Measurements from ENCODE around the gene GNG4.

GNG4 gene

DNA sequence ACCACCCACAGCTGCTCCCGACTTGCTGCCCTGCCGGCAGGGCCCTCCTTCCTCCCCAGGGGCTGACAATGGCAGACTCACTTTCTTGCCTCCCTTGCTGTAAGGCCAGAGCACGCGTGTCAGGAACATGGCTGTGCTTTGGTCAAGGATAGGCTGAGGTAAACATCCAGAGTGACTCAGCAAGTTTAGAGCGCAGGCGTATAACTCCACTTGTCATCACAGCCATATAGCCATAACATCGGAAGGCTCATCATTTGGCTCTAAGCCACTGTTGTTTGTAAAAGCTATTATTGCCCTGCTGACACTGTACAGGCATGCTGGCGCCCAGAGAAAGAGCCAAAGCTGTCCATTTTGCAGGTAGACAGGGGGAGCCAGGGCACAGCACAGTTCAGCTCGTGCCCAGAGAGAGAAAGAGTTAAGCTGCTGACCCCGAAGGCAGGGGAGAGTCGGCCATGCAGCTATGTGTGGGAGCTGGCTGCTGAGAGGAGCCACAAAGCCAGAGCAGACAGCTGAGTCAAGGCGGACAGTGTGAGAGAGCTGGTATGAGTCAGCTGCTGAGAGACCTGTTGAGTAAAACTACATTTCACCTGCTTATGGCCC lies 60.6 kb downstream of the GNG4 start:
- no peaks in the 10 kb centered on the region for H3K27me3 ChIP-seq (ENCODE audit: insufficient read depth, low read depth, severe bottlenecking)
- DNase-seq: no peak
- TF ChIP-seq, protein P1, sequence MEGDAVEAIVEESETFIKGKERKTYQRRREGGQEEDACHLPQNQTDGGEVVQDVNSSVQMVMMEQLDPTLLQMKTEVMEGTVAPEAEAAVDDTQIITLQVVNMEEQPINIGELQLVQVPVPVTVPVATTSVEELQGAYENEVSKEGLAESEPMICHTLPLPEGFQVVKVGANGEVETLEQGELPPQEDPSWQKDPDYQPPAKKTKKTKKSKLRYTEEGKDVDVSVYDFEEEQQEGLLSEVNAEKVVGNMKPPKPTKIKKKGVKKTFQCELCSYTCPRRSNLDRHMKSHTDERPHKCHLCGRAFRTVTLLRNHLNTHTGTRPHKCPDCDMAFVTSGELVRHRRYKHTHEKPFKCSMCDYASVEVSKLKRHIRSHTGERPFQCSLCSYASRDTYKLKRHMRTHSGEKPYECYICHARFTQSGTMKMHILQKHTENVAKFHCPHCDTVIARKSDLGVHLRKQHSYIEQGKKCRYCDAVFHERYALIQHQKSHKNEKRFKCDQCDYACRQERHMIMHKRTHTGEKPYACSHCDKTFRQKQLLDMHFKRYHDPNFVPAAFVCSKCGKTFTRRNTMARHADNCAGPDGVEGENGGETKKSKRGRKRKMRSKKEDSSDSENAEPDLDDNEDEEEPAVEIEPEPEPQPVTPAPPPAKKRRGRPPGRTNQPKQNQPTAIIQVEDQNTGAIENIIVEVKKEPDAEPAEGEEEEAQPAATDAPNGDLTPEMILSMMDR (IDR thresholded peaks at IDR 0.05; ENCODE audit: low read depth, low read length): no peak
- H3K9me3 ChIP-seq (ENCODE audit: severe bottlenecking): peaks cover 12% of the 10 kb centered on the region
- no peak overlapping the region for H3K27ac ChIP-seq
- no peak overlapping the region for H3K4me3 ChIP-seq (ENCODE audit: low read depth, low read length)
- peaks cover 60% of the 10 kb centered on the region for H3K36me3 ChIP-seq

DNA sequence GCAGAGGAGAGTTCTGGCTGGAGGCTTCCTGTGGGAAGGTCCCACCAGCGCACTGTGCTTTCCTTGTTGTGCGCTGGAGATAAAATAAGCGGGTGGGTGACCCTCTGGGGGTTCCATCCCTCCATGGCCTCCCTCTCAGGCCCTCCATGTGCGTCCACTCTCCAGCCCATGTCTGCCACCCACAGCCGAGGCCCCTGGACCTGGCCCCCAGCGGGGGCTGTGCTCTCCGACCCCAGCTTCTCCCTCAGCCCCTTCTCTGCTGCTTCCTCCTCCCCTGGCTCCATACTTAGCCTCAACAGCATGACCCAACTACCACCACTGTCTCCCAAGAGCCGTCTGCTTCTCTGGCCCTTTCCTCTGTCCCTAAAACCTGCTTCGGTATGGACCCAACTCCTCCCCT lies 61.4 kb downstream of the GNG4 start:
- no peak overlapping the region for H3K27ac ChIP-seq
- DNase-seq: no peak
- H3K27me3 ChIP-seq (ENCODE audit: insufficient read depth, low read depth, severe bottlenecking): no peaks in the 10 kb centered on the region
- peaks cover 12% of the 10 kb centered on the region for H3K9me3 ChIP-seq (ENCODE audit: severe bottlenecking)
- H3K4me3 ChIP-seq (ENCODE audit: low read depth, low read length): no peak overlapping the region
- peaks cover 59% of the 10 kb centered on the region for H3K36me3 ChIP-seq
- TF ChIP-seq, protein P1 (IDR thresholded peaks at IDR 0.05; ENCODE audit: low read depth, low read length): no peak

DNA sequence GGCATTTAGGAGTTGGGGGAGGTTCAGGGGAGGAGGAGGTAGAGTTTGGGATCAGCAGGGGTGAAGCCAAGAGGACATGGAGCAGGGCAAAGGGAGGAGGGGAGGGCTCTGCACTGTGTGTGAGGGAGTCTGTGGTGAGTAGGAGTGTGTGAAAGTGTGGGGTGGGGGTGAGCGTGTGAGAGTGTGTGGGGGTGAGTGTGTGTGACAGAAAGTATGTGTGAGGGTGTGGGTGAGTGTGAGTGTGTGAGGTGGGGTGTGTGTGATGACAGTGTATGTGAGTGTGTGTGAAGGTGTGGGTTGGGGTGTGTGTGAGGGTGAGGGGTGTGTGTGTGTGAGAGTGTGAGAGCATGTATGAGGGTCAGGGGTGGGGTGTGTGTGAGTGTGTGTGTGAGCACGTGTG lies 62.6 kb downstream of the GNG4 start:
- peaks cover 12% of the 10 kb centered on the region for H3K9me3 ChIP-seq (ENCODE audit: severe bottlenecking)
- H3K27ac ChIP-seq: no peak overlapping the region
- H3K4me3 ChIP-seq (ENCODE audit: low read depth, low read length): no peak overlapping the region
- TF ChIP-seq, protein P1 (IDR thresholded peaks at IDR 0.05; ENCODE audit: low read depth, low read length): no peak
- H3K36me3 ChIP-seq: peaks cover 59% of the 10 kb centered on the region
- H3K27me3 ChIP-seq (ENCODE audit: insufficient read depth, low read depth, severe bottlenecking): no peaks in the 10 kb centered on the region
- DNase-seq: no peak

DNA sequence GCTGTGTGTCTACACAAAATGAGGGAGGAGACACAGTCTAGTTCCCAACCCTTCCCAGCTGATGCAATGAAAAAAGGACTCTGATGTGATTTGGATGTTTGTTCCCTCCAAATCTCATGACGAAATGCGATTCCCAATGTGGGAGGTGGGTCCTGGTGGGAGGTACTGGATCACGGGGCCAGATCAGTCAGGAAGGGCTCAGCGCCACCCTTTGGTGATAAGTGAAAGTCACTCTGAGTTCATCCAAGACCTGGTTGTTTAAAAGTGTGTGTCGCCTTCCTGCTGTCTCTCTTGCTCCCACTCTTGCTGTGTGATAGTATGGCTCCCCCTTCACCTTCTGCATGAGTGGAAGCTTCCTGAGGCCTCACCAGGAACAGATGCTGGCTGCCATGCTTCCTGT lies 63.2 kb downstream of the GNG4 start:
- TF ChIP-seq, protein P1 (IDR thresholded peaks at IDR 0.05; ENCODE audit: low read depth, low read length): peak; percentile 36; the same call in 1 of the 2 replicates
- H3K27ac ChIP-seq: no peak overlapping the region
- H3K27me3 ChIP-seq (ENCODE audit: insufficient read depth, low read depth, severe bottlenecking): no peaks in the 10 kb centered on the region
- H3K4me3 ChIP-seq (ENCODE audit: low read depth, low read length): no peak overlapping the region
- H3K36me3 ChIP-seq: peaks cover 59% of the 10 kb centered on the region
- peaks cover 12% of the 10 kb centered on the region for H3K9me3 ChIP-seq (ENCODE audit: severe bottlenecking)
- DNase-seq: no peak

DNA sequence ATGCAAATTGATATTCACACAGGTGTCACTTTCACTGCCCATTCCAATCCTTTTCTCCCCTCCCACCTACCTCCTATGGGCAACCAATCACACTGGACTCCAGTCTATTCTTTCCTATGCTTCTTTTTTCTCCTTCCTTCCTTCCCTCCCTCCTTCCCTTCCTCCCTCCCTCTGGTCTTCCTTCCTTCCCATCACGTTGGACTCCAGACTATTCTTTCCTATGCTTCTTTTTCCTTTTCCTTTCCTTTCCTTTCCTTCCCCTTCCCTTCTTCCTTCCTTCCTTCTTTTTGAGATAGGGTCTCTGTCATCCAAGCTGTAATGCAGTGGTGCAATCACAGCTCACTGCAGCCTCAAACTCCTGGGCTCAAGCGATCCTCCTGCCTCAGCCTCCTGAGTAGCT lies 64.6 kb downstream of the GNG4 start:
- TF ChIP-seq, protein P1 (IDR thresholded peaks at IDR 0.05; ENCODE audit: low read depth, low read length): no peak
- no peak overlapping the region for H3K27ac ChIP-seq
- DNase-seq: no peak
- peaks cover 13% of the 10 kb centered on the region for H3K9me3 ChIP-seq (ENCODE audit: severe bottlenecking)
- H3K4me3 ChIP-seq (ENCODE audit: low read depth, low read length): no peak overlapping the region
- peaks cover 62% of the 10 kb centered on the region for H3K36me3 ChIP-seq
- H3K27me3 ChIP-seq (ENCODE audit: insufficient read depth, low read depth, severe bottlenecking): no peaks in the 10 kb centered on the region

DNA sequence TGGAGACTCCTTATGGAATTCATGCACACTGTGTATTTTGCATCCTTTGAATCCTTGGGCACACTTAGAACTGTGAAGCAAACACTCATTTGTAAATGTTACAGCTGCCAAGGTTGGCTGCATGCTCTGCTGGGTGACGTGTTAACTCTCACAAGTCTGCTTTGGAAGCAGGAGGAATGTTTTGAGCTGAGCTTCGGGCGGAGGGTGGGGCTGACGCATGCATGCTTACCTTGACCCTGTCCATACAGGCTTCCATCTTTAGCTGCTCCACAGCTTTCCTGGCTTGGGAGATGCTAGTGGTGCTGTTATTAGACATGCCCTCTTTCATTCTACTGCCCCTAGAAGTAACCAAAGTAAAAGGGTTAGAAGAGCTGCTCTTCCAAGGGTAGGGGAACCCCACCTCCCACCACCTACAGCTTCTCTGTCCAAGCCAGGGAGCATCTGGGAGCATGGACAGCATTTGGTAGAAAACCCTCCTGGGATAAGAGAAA lies 66.0 kb downstream of the GNG4 start:
- TF ChIP-seq, protein P1 (IDR thresholded peaks at IDR 0.05; ENCODE audit: low read depth, low read length): no peak
- Histone ChIP-seq H3K36me3 (peaks cover 59% of the 10 kb centered on the region), H3K4me3 (ENCODE audit: low read depth, low read length) (no peak overlapping the region), H3K27me3 (ENCODE audit: insufficient read depth, low read depth, severe bottlenecking) (no peaks in the 10 kb centered on the region), H3K9me3 (ENCODE audit: severe bottlenecking) (peaks cover 8% of the 10 kb centered on the region), H3K27ac (no peak overlapping the region)
- DNase-seq: no peak

Measured in WERI-Rb-1 (cell line).